Measurements from ENCODE around the gene RHEX. TPM values are rescaled to one million over a fixed set of nuclear protein-coding genes. Genes with fewer than 3 reads are reported as not detected.

Gene RHEX
- total RNA-seq, 2 experiments from 2014 or later = not detected

- DNase-seq = no peak
- H3K36me3 Mint-ChIP-seq (ENCODE audit: low read depth) = no peaks in the 10 kb centered on the region
- no peaks in the 10 kb centered on the region for H3K4me1 Mint-ChIP-seq (ENCODE audit: low read depth)
- Histone ChIP-seq H3K4me1 (ENCODE audit: insufficient read depth, low read length) (peaks cover 10% of the 10 kb centered on the region), H3K9me3 (ENCODE audit: control insufficient read depth in 1 of 2, insufficient read depth in 1 of 2, low read length in 2 of 2) (peaks cover 9 to 15% of the 10 kb centered on the region in 2 experiments), H3K36me3 (ENCODE audit: insufficient read depth, low read length) (no peaks in the 10 kb centered on the region), H3K4me3 (ENCODE audit: low read length) (no peak overlapping the region), H3K27me3 (ENCODE audit: control insufficient read depth in 1 of 2, insufficient read depth in 2 of 2, low read length in 2 of 2) (peaks cover 24% of the 10 kb centered on the region in 2 experiments), H3K27ac (ENCODE audit: low read depth in 1 of 2, low read length in 2 of 2) (no peak overlapping the region)
- TF ChIP-seq CTCF (IDR thresholded peaks at IDR 0.05) = no peak
- no peak overlapping the region for H3K4me3 Mint-ChIP-seq
- POLR2A ChIA-PET = no interaction called here
- intact Hi-C loops (cut with DNase I, micrococcal nuclease) = no loop called here
- peaks cover 3% of the 10 kb centered on the region for H3K9me3 Mint-ChIP-seq
- no peak for ATAC-seq (ENCODE audit: poor library complexity)
- CTCF ChIA-PET = no interaction called here
- peaks cover 46% of the 10 kb centered on the region for H3K27me3 Mint-ChIP-seq
- no peak overlapping the region for H3K27ac Mint-ChIP-seq
These were observed 63.8 kb downstream of the RHEX start for GRCh38 chr1:206116873-206117150.

GRCh38 chr1:206117151-206117948 lies 64.4 kb downstream of the RHEX start, which contains the start of gene AVPR1B:
TSS of gene AVPR1B (minus strand) at chr1:206117388. CDS start at chr1:206116890, 498 bp downstream.
- POLR2A ChIA-PET = no interaction called here
- Histone ChIP-seq H3K4me1 (ENCODE audit: insufficient read depth, low read length) (peaks cover 10% of the 10 kb centered on the region), H3K9me3 (ENCODE audit: control insufficient read depth in 1 of 2, insufficient read depth in 1 of 2, low read length in 2 of 2) (peaks cover 9 to 17% of the 10 kb centered on the region in 2 experiments), H3K27me3 (ENCODE audit: control insufficient read depth in 1 of 2, insufficient read depth in 2 of 2, low read length in 2 of 2) (peaks cover 24% of the 10 kb centered on the region in 2 experiments), H3K4me3 (ENCODE audit: low read length) (peak within 1 kb of the TSS; percentile 8), H3K36me3 (ENCODE audit: insufficient read depth, low read length) (no peaks in the 10 kb centered on the region), H3K27ac (ENCODE audit: low read depth in 1 of 2, low read length in 2 of 2) (no peak within 1 kb of the TSS)
- H3K4me1 Mint-ChIP-seq (ENCODE audit: low read depth) = no peaks in the 10 kb centered on the region
- CTCF ChIA-PET = no interaction called here
- no peak within 1 kb of the TSS for H3K27ac Mint-ChIP-seq
- H3K36me3 Mint-ChIP-seq (ENCODE audit: low read depth) = no peaks in the 10 kb centered on the region
- intact Hi-C loops (cut with DNase I, micrococcal nuclease) = no loop called here
- H3K27me3 Mint-ChIP-seq = peaks cover 51% of the 10 kb centered on the region
- H3K9me3 Mint-ChIP-seq = peaks cover 3% of the 10 kb centered on the region
- DNase-seq (no peak), ATAC-seq (ENCODE audit: poor library complexity) (no peak)
- H3K4me3 Mint-ChIP-seq = no peak within 1 kb of the TSS
- no peak for TF ChIP-seq CTCF (IDR thresholded peaks at IDR 0.05)

GRCh38 chr1:206120406-206120805 lies 67.4 kb downstream of the RHEX start:
- no peak for ATAC-seq (ENCODE audit: poor library complexity)
- CTCF ChIA-PET = no interaction called here

More at GRCh38 chr1:206120406-206120805, 67.4 kb downstream of the RHEX start:
- H3K36me3 ChIP-seq (ENCODE audit: insufficient read depth, low read length) = no peaks in the 10 kb centered on the region
- no peak for TF ChIP-seq CTCF (IDR thresholded peaks at IDR 0.05)
- POLR2A ChIA-PET = no interaction called here
- H3K9me3 ChIP-seq (ENCODE audit: control insufficient read depth in 1 of 2, insufficient read depth in 1 of 2, low read length in 2 of 2) = peaks cover 9 to 17% of the 10 kb centered on the region in 2 experiments
- H3K36me3 Mint-ChIP-seq (ENCODE audit: low read depth) = no peaks in the 10 kb centered on the region
- no peak overlapping the region for H3K27ac Mint-ChIP-seq
- peaks cover 10% of the 10 kb centered on the region for H3K4me1 ChIP-seq (ENCODE audit: insufficient read depth, low read length)
- peaks cover 3% of the 10 kb centered on the region for H3K9me3 Mint-ChIP-seq
- peaks cover 20 to 35% of the 10 kb centered on the region in 2 experiments for H3K27me3 ChIP-seq (ENCODE audit: control insufficient read depth in 1 of 2, insufficient read depth in 2 of 2, low read length in 2 of 2)
- H3K27ac ChIP-seq (ENCODE audit: low read depth in 1 of 2, low read length in 2 of 2) = no peak overlapping the region
- no peak overlapping the region for H3K4me3 ChIP-seq (ENCODE audit: low read length)
- H3K27me3 Mint-ChIP-seq = peaks cover 62% of the 10 kb centered on the region
- no peak for DNase-seq
- no peak overlapping the region for H3K4me3 Mint-ChIP-seq
- intact Hi-C loops (cut with DNase I, micrococcal nuclease) = no loop called here
- H3K4me1 Mint-ChIP-seq (ENCODE audit: low read depth) = no peaks in the 10 kb centered on the region
